PC-3 (cell line): ENCODE measurements around the gene GNB5. TPM values are rescaled to one million over a fixed set of nuclear protein-coding genes. Genes with fewer than 3 reads are reported as not detected.

ENCODE experiments used
- ATAC-seq: fragments of 200-7000 bp; cut with Tn5 transposase; 2 replicates; pipeline ENCODE4 v1.9.1; 2020; ENCODE audit warnings: mild to moderate bottlenecking, moderate library complexity
- BruUV-seq: library from RNA; stranded (reverse); fragments of 400-500 nt; replicated peaks from 2 replicates; lab custom pipeline; 2021; lab: Mats Ljungman, UMichigan
- CTCF ChIA-PET: fragments of 300-600 bp; sonication (Branson Sonifier 250); formaldehyde crosslinking; loops from one replicate; lab custom pipeline; 2022; ENCODE audit warnings: antibody characterized with exemption; lab: Charles Lee
- POLR2A ChIA-PET: fragments of 300-600 bp; sonication (Branson Sonifier 250); formaldehyde crosslinking; loops from one replicate; lab custom pipeline; 2022; ENCODE audit warnings: antibody characterized with exemption; ENCODE audit not compliant: unreplicated experiment; lab: Charles Lee
- DNase-seq: peaks from one replicate; pipeline ENCODE4 v3.0.0-alpha.2; 2015
- H2AFZ ChIP-seq: fragments of 300-600 bp; sonication (generic); 2 replicates; pipeline ENCODE4 v1.6.0; 2016; ENCODE audit warnings: antibody characterized with exemption, low read length
- H3F3A ChIP-seq: fragments of 300-600 bp; sonication (generic); one replicate; pipeline ENCODE4 v1.6.0; 2017; ENCODE audit warnings: antibody characterized with exemption, low read length, control low read depth, mild to moderate bottlenecking; ENCODE audit not compliant: unreplicated experiment
- H3K27ac ChIP-seq: fragments of 300-600 bp; sonication (generic); 2 replicates; pipeline ENCODE4 v1.5.1; 2016; ENCODE audit warnings: mild to moderate bottlenecking, low read length
- H3K27me3 ChIP-seq: fragments of 300-600 bp; sonication (generic); 2 replicates; pipeline ENCODE4 v1.6.1; 2016; ENCODE audit warnings: low read length, mixed read lengths
- H3K36me3 ChIP-seq: fragments of 300-600 bp; sonication (generic); 2 replicates; pipeline ENCODE4 v1.6.1; 2016; ENCODE audit warnings: low read depth, mixed run types, low read length, mixed read lengths
- H3K4me1 ChIP-seq: fragments of 300-600 bp; sonication (generic); 2 replicates; pipeline ENCODE4 v1.5.1; 2016; ENCODE audit warnings: low read length; ENCODE audit not compliant: insufficient read depth
- H3K4me2 ChIP-seq: fragments of 300-600 bp; sonication (generic); 2 replicates; pipeline ENCODE4 v1.6.0; 2016; ENCODE audit warnings: low read length
- H3K4me3 ChIP-seq: fragments of 300-600 bp; sonication (generic); 2 replicates; pipeline ENCODE4 v1.5.1; 2016; ENCODE audit warnings: mild to moderate bottlenecking, low read length, mixed read lengths
- H3K79me2 ChIP-seq: fragments of 300-600 bp; sonication (generic); 2 replicates; pipeline ENCODE4 v1.6.1; 2017; ENCODE audit warnings: low read length, mixed read lengths
- H3K9ac ChIP-seq: fragments of 300-600 bp; sonication (generic); 2 replicates; pipeline ENCODE4 v1.6.0; 2016; ENCODE audit warnings: mild to moderate bottlenecking, low read length
- H3K9me2 ChIP-seq: fragments of 300-600 bp; sonication (generic); replicated peaks from 2 replicates; pipeline ENCODE4 v1.6.1; 2016; ENCODE audit warnings: mixed run types, low read length, mixed read lengths
- H3K9me3 ChIP-seq: fragments of 300-600 bp; sonication (generic); 2 replicates; pipeline ENCODE4 v1.6.1; 2016; ENCODE audit warnings: low read length, mixed read lengths
- H4K20me1 ChIP-seq: fragments of 300-600 bp; sonication (generic); 2 replicates; pipeline ENCODE4 v1.6.1; 2016; ENCODE audit warnings: low read length, mixed read lengths
- EZH2 ChIP-seq: fragments of 300-600 bp; sonication (generic); IDR thresholded peaks from one replicate; pipeline ENCODE4 v1.6.1; 2017; ENCODE audit warnings: antibody characterized with exemption, mild to moderate bottlenecking, low read length; ENCODE audit not compliant: unreplicated experiment
- EZH2phosphoT487 ChIP-seq: fragments of 300-600 bp; sonication (generic); IDR thresholded peaks from 2 replicates; pipeline ENCODE4 v1.6.1; 2018; ENCODE audit warnings: mild to moderate bottlenecking, antibody characterized with exemption, low read length, borderline replicate concordance
- intact Hi-C: fragments of 100-400 bp; cut with micrococcal nuclease; formaldehyde crosslinking; loops from 2 replicates; pipeline ENCODE4 v1.9.0; 2023
- total RNA-seq: library from RNA; depleted of rRNA; stranded (reverse); fragments of >200 nt; gene quantifications from 2 replicates; pipeline ENCODE4 v1.2.3, GENCODE V29; 2014
- TF ChIP-seq, protein P1 (sequence below): fragments of 300-600 bp; sonication (generic); conservative IDR thresholded peaks from 2 replicates; pipeline ENCODE4 v1.5.1; 2017; ENCODE audit warnings: antibody characterized with exemption, low read depth, mild to moderate bottlenecking, low read length

GNB5 gene
- total RNA-seq, 1 experiment from 2014 or later: 49.3 TPM

DNA sequence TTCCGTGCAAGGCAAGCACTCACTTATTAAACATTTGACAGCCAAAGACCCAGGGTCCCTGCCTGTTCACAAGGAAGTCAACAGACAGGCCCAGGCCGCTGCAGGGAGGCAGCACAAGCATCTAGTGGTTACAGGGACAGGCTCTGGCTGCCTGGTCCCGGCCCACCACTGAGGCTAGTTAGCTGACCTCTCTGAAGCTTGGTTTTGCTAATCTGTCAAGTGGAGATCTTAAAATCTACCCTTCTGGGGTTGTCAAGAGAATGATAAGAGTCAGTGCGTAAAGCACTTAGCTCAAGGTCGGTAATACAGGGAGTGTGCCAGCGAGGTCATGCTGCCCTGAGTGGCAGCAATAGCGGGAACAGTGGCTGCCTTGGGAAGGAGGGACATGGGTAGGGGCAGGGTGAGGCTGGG lies 6.0 kb downstream of the GNB5 start:
- ChIA-PET POLR2A (no interaction called here), CTCF (no interaction called here)
- Histone ChIP-seq H3K27ac (no peak overlapping the region), H3K36me3 (no peaks in the 10 kb centered on the region), H3K9me2 (no peaks in the 10 kb centered on the region), H3F3A (no peaks in the 10 kb centered on the region), H4K20me1 (no peaks in the 10 kb centered on the region), H3K4me2 (no peak overlapping the region), H3K4me1 (no peaks in the 10 kb centered on the region), H2AFZ (no peak overlapping the region), H3K27me3 (no peaks in the 10 kb centered on the region), H3K79me2 (no peaks in the 10 kb centered on the region), H3K9me3 (no peaks in the 10 kb centered on the region), H3K9ac (no peak overlapping the region), H3K4me3 (no peak overlapping the region)
- TF ChIP-seq EZH2phosphoT487 (no peak), EZH2 (no peak)
- TF ChIP-seq, protein P1, sequence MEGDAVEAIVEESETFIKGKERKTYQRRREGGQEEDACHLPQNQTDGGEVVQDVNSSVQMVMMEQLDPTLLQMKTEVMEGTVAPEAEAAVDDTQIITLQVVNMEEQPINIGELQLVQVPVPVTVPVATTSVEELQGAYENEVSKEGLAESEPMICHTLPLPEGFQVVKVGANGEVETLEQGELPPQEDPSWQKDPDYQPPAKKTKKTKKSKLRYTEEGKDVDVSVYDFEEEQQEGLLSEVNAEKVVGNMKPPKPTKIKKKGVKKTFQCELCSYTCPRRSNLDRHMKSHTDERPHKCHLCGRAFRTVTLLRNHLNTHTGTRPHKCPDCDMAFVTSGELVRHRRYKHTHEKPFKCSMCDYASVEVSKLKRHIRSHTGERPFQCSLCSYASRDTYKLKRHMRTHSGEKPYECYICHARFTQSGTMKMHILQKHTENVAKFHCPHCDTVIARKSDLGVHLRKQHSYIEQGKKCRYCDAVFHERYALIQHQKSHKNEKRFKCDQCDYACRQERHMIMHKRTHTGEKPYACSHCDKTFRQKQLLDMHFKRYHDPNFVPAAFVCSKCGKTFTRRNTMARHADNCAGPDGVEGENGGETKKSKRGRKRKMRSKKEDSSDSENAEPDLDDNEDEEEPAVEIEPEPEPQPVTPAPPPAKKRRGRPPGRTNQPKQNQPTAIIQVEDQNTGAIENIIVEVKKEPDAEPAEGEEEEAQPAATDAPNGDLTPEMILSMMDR: no peak
- ATAC-seq (no peak), DNase-seq (no peak)
- intact Hi-C loops: no loop called here
- no TSS peak for BruUV-seq

DNA sequence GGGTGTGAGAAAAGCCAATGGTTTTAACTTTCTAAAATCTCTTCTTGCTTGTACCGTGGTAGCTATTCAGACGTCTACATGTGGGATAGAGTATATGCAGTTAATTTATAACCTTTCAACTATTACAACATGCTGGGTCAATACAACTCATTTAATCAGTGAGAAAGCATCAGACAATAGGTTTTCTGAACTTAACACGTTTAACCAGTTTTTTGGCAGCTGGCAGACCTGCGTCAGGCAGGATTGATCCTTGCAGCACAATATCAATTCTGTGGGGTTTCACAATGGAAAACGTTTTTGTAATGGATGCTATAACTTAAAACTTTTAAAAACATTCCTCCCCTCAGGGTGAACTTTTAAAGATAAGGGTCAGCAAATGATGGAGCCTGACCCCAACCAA lies 6.5 kb downstream of the GNB5 start:
- TF ChIP-seq, protein P1: no peak
- TF ChIP-seq EZH2 (no peak), EZH2phosphoT487 (no peak)
- no TSS peak for BruUV-seq
- intact Hi-C loops: no loop called here
- H3K9me3 ChIP-seq: no peaks in the 10 kb centered on the region
- no peaks in the 10 kb centered on the region for H3K36me3 ChIP-seq
- H3K4me1 ChIP-seq: no peaks in the 10 kb centered on the region
- H4K20me1 ChIP-seq: no peaks in the 10 kb centered on the region
- H3K9ac ChIP-seq: no peak overlapping the region
- POLR2A ChIA-PET: interaction anchor here (0.6 to 0.7 kb wide), 2 partner anchors 20 to 27 kb away, joined by 3 read pairs; no protein-coding TSS in a partner anchor
- no peak overlapping the region for H3K4me3 ChIP-seq
- ATAC-seq (no peak), DNase-seq (no peak)
- no peak overlapping the region for H2AFZ ChIP-seq
- H3K4me2 ChIP-seq: no peak overlapping the region
- no peaks in the 10 kb centered on the region for H3F3A ChIP-seq
- no peaks in the 10 kb centered on the region for H3K27me3 ChIP-seq
- no peaks in the 10 kb centered on the region for H3K9me2 ChIP-seq
- no peaks in the 10 kb centered on the region for H3K79me2 ChIP-seq
- no peak overlapping the region for H3K27ac ChIP-seq
- CTCF ChIA-PET: interaction anchor here (0.7 kb wide), 1 partner anchor 469 kb away, joined by 3 read pairs; no protein-coding TSS in a partner anchor

DNA sequence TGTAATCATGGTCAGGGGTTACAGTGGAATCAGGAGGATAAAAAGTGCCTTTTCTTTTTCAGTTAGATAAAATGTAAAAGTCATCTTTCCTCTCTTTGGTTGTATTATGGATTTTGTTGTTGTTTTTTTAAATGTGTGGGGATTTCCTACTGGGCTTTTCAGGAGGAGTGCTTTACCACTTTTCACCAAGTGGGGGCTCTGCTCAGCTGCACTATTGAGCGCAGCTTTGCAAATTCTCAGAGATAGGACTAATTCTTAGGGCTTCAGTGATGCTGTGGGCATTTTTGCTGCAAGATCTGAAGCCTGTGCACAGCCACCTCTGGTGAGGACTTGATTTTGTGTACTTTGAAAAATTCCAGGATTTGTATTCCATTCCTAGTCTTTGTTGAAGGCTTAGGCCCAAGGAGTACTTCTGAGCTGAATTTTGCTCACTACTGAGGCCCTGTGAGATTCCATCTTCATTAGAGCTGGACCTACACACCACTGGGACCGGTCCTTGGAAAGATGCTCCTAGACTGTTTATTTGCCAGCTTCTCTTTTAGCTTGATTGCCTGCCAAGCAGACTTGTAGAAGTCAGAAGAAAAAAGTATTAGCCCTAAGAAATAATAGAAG lies 7.5 kb downstream of the GNB5 start:
- TF ChIP-seq EZH2phosphoT487 (no peak), EZH2 (no peak)
- TF ChIP-seq, protein P1: peak; percentile 68
- Histone ChIP-seq H4K20me1 (no peaks in the 10 kb centered on the region), H3K9me2 (no peaks in the 10 kb centered on the region), H3K4me3 (no peak overlapping the region), H3K9ac (no peak overlapping the region), H3F3A (no peaks in the 10 kb centered on the region), H3K36me3 (no peaks in the 10 kb centered on the region), H3K4me2 (no peak overlapping the region), H3K27me3 (no peaks in the 10 kb centered on the region), H3K27ac (no peak overlapping the region), H3K79me2 (peaks cover 5% of the 10 kb centered on the region), H3K9me3 (no peaks in the 10 kb centered on the region), H3K4me1 (peaks cover 3% of the 10 kb centered on the region; the same call in 1 of the 2 replicates), H2AFZ (no peak overlapping the region)
- BruUV-seq: no TSS peak
- POLR2A ChIA-PET: interaction anchor here (0.7 to 0.8 kb wide), 2 partner anchors 28 to 34 kb away, joined by 3 to 5 read pairs; no protein-coding TSS in a partner anchor
- DNase-seq (peak; percentile 51), ATAC-seq (no peak)
- CTCF ChIA-PET: interaction anchor here (0.7 kb wide), 1 partner anchor 470 kb away, joined by 3 read pairs; no protein-coding TSS in a partner anchor
- intact Hi-C loops: no loop called here
